ENCODE results near the gene LACTBL1.

LACTBL1 gene

GRCh38 chr1:22910286-22910685 lies 62.4 kb downstream of the LACTBL1 start:
- no peak for DNase-seq

- no peak for DNase-seq
These were observed 63.7 kb downstream of the LACTBL1 start for GRCh38 chr1:22908880-22909426.

- DNase-seq: no peak
These were observed 65.1 kb downstream of the LACTBL1 start for GRCh38 chr1:22907528-22907927.

GRCh38 chr1:22906968-22907367 lies 65.7 kb downstream of the LACTBL1 start:
- no peak for DNase-seq

- DNase-seq: no peak
These were observed 69.6 kb downstream of the LACTBL1 start for GRCh38 chr1:22903113-22903512.
